Measurements from ENCODE around the gene IFIH1.
A peak's percentile ranks its signal among the peaks of the same experiment; 100 is the strongest.

The IFIH1 gene

DNA sequence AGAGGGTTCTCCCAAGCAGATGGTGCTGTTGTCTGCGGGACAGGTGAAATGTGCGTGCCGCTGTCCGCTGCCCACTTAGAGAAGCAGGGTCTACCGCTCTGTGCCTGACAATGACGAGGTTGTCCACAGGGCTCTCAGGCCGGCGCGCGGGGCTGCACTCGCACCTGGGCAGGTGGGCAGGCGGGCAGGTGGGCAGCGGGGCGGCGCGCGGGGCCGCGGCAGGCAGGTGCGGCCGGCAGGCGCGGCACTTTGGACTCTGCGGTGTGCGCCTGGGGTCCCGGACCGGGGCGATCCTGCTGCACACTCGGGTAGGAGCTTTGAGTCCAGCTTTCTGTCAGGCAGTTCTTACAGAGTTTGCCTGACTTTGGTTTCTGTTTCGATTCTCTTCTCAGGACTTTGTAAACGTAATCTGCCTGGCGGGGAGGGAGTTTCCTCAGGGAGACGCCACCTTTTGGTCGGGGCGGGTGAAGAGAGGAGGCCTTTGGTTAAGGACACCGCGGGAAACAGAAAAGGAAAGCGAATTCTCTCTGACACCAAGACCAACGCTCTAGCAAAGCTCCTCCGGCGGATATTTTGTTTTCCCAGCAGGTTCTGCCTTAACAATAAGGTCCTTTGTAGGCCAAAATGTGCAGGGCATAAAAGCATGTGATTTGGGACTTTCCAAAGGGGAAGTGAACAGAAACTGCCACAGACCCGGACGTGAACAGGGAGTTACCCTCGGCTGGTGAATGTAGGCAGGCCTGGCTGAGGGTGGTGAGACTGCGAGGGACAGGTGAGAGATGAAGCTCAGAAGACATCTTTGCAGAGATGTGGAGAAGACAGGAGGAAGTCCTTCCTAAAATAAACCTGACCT is at the start of gene IFIH1:
Gene IFIH1, minus strand, starts transcription at position 357 of the 853 bp plus-strand sequence. CDS start 377 bp downstream, outside the sequence.
- DNase-seq (ENCODE audit: low spot score), result peak; percentile 89

DNA sequence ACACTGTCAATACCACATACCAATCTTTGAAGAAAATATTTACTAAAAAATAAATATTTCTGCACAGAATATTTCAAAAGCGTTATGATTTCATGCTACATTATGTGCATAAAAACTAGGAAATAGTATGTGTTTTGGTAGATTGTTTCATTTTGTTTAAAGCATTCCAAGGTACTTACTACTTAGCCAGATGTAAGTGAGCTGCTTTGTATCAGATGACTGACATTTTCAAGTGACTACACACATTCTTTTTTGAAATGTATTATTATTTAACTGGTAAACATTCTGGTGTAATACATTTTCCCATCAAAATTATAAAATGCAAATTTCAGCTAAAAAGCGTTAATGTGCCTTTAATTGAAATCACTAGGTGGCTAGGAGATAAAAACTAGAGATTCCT is 46.9 kb upstream of the IFIH1 start:
- no peak for DNase-seq (ENCODE audit: low spot score)

DNA sequence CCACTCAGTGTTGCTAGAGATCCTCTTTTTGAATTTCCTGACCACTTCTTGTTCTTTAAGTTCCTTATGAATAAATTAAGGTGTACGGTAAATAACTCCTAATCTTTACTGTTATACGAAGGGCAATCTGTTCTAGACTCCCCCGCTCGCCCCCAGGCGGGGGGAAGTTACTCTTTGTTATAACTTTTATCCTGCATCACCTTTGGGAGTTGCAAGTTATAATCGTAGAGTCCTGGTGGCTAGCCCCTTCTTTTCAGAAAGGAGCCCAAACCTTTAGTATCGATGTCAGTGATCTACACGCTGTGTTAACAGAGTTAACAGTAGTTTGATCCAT is 26.1 kb upstream of the IFIH1 start:
- no peak for DNase-seq (ENCODE audit: low spot score)

DNA sequence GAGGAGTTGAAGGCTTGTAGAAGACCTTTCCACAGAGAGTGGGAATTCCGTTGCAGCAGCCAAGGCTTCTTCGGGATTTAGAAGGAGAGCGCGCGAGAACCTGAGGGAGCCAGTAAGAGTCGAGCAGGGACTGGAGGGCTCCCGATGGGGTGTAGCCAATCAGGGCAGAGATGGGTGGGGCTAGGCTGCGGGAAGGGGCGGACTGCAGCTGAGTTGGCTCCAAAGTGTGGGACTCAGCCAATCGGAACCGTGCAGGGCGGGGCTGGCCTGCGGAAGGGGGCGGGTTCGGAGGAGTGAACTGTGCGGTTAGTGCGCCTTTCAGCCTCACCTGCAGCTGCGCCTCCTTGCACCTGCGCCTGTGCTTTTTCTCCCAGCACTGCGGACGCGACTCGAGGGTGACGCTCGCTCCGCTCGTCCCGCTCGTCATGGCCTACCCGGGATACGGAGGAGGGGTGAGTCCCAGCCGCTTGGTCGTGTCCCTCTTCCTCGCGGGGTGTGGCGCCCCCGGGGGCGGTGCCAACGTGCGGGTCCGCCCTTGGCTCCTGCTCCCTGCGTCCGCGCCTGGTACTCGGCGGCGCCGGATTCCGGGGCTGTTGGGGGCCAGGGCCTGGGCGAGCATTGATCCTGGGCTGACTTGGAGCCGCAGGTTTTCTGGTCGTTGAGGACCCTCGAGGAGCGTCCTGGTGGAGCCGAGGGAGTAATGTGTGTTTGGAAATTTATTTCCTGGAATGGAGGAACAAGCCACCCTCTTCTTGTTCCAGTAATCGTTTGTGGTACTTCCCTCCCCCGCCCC is 25.5 kb upstream of the IFIH1 start, which contains the start of gene GCA:
Gene GCA, plus strand, starts transcription at position 309 of the 793 bp plus-strand sequence. Its CDS starts 117 bp downstream, at position 426.
- peak; percentile 93 for DNase-seq (ENCODE audit: low spot score)

DNA sequence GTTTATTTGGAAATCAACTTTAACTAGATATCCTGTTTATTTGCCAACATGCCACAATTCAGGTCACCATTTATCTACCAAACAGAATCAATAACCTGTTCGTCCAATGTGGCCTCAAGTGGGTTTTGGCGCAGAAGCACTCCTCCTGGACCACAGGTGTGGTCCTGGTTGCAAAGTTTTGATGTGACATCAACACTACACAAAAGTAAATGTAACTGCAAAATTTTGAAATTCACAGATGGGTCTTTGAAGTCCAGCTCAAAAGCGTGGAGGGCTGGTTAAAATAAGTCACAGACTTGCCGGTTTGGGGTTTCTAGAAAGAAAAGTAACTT is 25.0 kb upstream of the IFIH1 start:
- no peak for DNase-seq (ENCODE audit: low spot score)

DNA sequence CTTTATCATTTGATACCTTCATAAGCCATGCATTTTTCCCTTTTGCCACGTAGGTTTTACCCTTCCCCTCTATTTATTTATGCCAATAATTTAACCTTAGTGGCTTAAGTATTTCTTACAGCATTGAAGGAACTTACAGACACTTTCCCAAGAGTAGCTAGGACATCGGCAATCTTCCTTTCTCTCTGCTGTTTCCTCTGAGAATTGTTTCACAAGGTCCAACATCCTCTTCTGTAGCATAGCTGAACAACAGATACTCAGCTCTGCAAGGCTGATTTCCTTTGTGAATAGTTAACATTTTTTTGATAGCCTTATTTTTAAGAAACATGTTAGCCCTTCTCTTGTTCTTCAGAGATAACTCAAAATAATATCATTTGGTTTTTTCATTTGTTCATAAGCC is 24.4 kb upstream of the IFIH1 start:
- DNase-seq (ENCODE audit: low spot score), result no peak

DNA sequence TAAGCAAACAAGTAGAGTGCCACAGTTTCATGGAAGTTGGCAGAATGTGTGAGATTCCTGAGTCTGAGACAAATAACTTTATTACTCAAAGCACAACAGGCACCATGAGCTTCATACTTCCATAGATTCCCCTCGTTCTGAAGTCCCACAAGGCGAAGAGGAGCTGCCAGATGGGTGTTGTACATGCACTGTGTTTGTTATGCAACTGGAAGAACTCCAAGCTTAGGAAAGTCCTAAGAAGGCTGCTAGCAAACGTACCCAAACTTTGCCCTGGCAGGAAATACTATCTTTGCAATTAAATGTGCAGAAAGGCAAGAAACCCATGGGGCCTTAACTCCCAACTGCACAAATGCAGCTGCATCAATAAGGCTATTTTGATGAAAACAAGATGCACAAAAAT is 23.8 kb upstream of the IFIH1 start:
- DNase-seq (ENCODE audit: low spot score), result no peak

DNA sequence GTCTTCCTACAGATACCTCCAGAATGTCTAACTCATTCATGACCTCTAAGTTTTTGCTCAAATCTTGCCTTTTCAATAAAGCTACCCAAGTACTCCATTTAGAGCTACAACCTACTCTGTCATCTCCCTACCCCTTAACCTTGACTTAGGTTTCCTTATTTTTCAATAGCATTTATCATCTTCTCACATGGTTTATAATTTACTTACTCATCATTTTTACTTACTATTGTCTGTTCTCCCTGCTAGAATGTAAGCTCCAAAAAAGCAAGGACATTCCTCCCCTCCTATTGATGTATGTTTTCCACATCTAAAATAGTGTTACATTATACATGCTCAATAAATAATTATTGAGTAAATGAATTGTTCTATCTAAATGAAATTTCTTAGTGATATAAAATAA is 22.3 kb upstream of the IFIH1 start:
- no peak for DNase-seq (ENCODE audit: low spot score)

DNA sequence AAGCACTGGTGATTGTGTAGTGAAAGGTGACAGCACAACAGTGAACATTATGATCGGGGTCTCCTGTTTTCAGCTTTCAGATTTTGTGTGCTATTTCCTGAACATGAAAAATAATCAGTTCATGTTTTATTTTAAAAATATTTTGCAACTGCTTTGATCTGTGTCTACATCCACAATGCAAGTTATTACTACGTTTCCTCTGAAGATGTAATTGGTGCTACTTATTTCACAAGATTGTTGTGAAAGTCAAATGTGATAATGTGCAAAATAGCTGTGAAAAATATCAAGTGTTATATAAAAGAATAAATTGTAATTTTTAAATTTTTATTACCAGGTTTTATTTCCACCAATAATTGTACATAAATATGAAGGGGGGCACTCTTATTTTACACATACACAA is 19.4 kb upstream of the IFIH1 start:
- DNase-seq (ENCODE audit: low spot score), result no peak

DNA sequence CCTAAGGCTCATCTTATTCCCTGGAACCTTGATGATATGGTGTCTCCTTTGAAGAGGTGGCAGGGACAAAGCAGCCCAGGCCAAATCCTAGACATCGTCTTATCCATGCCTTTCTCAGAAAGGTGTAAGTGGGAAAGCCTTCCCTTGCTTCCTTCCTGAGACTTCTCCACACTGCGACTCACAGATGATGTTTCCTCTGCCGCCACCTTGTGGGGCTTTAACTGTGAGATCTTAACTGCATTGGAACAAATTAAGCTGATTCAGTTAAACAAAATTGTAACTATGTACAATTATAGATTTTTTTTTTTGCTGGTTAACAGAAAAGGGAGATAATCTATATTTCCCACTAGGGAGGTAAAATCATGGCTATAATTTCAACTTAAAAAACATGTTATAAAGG is 15.5 kb upstream of the IFIH1 start:
- DNase-seq (ENCODE audit: low spot score), result no peak

DNA sequence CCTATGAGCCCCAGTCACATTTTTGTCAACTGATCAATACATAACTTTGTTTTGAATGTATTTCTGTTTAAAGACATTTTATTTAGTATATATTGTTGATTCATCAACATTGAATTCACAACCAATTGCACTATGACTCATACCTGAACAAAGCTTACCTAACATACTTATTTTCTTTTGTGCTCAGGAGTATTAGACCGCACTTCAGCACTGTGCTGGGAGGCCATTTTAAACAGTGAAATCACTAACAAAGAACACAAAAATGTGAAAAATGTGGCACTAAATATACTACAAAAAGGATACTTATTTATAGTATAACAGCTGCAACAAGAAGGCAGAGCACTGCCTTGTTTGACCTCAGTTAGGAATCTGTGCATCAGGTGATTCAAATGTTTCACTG is 12.4 kb upstream of the IFIH1 start:
- no peak for DNase-seq (ENCODE audit: low spot score)

DNA sequence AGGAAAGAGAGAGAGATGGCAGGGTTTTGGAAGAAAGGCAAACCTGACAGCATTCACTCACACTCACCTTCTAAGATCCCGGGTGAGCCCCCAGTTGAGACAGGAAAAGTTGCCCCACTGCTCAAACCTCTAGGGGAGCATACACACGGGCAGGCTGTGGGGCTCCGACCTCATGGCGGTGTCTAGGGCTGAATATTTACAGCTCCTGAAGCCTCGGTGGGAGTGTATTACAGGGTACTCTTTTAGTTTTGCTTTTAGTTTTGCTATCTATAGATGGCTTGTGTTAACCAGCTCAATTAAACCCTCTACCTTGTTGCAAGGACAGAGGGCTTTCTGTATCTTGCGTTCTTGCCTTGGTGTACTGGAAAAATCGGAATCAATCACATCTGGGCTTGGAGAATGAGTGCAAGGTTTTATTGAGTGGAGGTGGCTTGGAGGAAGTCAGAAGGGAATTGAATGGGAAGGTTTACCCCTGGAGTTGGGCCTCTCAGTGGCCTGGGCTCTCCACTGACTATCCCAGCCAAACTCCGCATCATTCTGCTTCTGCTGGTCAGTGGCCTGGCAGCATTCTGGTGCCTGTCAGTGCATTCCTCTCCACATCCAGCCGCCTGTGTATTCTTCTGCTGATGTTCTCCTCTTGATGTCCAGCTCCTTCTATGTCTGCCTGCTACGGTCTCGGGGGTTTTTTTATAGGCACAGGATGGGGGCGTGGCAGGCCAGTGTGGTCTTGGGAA is 10.1 kb upstream of the IFIH1 start:
- DNase-seq (ENCODE audit: low spot score), result no peak

DNA sequence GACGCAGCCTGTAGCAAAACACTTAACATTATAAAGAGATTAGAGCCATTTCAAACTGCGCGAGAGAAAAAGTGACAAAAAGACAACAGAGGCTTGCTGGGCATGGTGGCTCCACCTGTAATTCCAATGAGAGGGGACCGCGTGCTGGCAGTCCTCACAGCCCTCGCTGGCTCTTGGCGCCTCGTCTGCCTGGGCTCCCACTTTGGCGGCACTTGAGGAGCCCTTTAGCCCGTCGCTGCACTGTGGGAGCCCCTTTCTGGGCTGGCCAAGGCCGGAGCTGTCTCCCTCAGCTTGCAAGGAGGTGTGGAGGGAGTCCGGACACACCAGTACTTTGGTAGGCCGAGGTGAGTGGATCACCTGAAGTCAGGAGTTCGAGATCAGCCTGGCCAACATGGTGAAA is 9.3 kb upstream of the IFIH1 start:
- DNase-seq (ENCODE audit: low spot score), result no peak

DNA sequence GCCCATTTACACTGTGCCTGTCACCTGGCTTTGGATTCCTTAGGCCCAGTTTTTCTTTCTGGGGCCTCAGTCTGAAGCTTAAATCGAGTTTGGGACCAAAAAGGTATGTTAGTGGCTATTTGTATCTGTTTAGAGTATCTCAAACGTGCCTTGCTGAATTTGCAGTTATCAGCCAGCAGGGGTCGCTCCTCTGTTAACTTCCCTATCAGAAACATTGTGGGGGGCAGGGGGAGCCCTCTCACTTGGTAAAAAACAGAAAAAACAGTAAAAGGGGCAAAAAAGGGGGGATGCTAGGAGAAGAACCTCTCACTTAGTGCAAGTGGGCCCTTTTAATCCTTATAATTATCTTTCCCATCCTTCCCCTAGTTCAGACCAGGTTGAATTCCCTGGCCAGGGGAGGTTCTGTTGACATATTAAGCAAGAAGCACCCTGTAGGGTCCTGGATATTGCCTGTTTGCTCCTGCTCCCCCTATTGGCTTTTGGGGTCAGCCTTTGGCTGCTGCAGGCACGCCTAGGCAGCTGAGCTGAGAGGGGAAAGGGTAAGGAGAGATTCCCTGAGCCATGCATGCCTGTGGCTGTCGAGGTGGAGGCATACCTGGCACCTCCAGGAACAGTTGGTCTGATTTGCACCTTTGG is 8.8 kb upstream of the IFIH1 start:
- no peak for DNase-seq (ENCODE audit: low spot score)

DNA sequence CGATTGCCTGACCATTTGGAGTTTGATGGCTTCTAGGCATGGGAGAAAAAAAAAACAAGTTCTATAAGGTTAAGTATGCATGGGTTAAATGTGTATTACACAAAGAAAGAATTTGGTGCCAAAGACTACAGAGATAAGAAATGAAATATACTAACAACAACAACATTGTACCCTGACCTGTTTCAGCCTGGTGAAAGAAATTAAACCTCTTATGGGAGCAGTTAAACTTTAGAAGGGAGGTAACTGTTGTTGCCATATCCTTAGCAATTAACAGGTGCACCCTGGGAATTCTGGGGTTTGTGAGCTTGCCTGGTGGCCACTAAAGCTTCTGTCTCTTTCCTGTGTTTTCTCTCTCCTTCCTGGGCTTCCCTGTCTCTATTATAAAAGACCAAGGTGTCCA is 6.5 kb upstream of the IFIH1 start:
- DNase-seq (ENCODE audit: low spot score), result no peak

DNA sequence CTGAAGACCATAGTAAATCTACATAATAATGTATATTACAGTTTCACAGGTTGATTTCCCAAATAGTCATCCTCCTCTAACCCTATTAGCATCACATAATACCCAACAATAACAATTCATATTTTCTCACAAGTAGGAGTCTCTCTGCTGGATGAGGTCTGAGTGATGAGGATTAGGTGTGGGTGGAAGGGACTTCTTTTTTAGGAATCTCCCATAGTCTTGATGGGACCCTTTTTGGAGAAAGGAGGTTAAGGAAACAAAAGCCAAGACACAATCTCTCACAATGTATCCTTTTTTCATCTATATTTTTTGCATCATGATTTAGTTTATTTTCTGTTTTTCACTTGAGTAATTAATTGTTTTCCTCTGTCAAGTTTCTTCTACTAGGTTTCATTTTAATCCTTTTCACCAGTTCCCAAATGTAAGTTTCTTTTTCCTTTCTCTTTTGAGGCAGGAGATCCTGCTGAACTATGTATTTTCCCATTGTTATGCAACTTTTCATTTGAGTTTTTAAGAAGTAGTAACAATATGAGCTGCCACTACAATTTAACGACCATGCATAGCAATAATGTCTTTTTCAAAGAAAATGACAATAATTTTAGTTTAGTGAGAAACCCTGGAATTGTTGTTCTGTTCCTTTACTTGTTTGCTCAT is 2.5 kb upstream of the IFIH1 start:
- no peak for DNase-seq (ENCODE audit: low spot score)

DNA sequence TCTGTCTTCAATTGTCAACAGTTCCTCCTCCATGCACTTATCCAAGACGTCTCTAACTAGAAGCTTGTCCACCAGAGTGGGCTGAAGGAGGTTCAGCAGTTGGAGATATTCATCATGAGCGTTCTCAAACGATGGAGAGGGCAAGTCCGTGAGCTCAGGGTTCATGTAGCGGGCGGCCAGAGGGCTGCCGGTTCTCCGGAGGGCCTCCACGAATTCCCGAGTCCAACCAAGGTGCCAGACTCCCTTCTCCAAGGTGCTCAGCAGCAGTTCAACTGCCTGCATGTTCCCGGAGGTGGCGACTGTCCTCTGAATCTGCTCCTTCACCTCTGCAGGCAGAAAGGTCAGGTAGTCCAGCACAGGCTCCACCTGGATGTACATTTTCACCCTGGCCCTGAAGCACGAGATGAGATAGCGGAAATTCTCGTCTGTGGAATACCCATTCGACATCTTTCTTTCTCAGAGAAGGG is 590 bp downstream of the IFIH1 start:
- no peak for DNase-seq (ENCODE audit: low spot score)

DNA sequence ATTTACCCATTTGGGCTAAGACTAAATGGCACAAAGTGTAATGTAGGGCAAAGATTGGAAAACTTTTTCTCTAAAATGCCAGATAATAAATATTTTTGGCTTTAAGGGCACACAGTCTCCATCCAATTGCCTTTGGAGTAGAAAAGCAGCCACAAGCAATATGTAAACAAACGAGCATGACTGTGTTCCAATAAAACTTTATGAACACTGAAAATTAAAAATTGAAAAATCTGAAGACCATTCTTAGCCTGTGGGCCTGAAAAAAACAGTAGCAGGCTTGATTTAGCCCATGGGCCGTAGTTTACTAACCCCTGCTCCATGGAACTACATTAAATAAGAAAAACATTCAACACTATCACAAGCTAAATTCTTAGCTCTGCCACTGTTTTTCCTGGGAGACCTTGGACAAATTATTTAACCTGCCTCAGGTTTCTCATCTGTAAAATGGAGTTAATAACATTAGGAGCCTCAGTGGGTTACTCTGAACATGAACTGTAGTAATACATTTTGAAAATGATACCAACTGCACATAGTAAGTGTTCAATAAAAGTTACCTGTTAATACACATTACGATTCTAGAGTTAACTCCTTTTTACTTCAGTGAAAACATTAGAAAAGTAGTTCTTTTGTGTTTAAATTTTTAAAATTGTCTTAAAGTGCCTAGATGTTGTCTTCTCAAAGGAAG is 1.3 kb downstream of the IFIH1 start:
- DNase-seq (ENCODE audit: low spot score), result no peak

DNA sequence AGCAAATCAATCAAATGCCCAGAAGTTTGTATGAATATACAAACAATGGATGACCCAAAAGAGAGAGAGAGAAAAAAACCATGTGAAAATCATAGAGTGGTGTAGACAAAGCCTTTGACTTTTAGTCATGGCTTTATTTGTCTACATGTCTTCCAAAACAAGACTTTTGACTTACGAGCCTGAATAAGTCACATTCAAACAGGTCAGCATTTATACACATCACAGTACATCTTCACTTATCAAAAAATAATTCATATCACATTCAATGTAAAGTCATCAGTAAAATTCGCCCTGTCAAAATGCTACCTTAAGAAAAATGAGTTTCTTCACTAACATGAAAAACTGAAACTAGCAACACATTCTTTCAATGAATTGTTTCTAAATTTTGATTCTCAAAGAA is 1.9 kb downstream of the IFIH1 start:
- no peak for DNase-seq (ENCODE audit: low spot score)

DNA sequence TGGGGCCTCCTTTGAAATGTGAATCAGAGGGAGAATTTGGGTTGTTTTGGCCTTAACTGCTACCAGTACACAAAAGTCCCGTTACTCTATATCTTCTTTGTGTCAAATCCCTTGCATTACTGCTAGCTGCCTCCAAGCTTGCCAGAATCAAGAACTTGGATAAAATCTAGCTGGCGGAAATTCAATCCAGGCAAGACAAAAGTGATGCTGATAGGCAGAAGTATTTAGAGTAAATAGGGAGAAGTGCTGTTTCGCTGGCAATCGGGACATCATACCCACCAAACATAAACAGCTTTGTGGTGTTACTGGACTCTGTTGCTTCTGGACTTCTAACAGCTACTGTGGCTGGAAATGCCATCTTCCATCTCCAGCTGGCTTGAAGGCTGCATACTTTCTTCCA is 2.5 kb downstream of the IFIH1 start:
- DNase-seq (ENCODE audit: low spot score), result no peak

DNA sequence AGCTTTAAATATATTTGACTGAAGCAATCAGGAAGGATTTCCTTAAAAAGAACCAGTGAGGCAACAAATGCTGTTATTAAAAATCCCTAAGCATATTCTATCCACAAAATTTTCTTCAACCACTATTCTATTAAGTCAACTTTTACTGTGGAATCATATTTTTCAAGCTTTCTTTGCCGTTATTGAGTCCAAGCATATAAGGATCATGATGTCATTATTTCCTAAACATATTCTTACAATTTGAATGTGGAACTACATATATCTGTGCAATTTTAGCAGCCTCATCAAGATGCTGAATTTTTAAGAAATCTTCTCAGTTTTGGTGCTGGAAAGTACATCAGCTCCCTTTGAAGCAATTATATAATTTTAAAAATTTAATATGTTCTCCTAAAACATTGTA is 5.6 kb downstream of the IFIH1 start:
- no peak for DNase-seq (ENCODE audit: low spot score)

Measured in AG08396 (cell line).